ENCODE measurements around the gene GNAL. TPM values are rescaled to one million over a fixed set of nuclear protein-coding genes. Genes with fewer than 3 reads are reported as not detected.

Gene GNAL
- total RNA-seq, 1 experiment from 2014 or later = 24.0 TPM

GRCh38 chr18:11885278-11885947 lies 196.3 kb downstream of the GNAL start:
- no peak overlapping the region for H3T11ph ChIP-seq (ENCODE audit: low read length)
- H2BK12ac ChIP-seq (ENCODE audit: insufficient read length, low read depth, low read length) = no peak overlapping the region
- no peak overlapping the region for H3K4ac ChIP-seq (ENCODE audit: low read depth, low read length)
- TF ChIP-seq CTCF (conservative IDR thresholded peaks at IDR 0.05) = no peak
- no peak overlapping the region for H2BK15ac ChIP-seq (ENCODE audit: low read depth, low read length)
- H2AFZ ChIP-seq (ENCODE audit: low read length) = no peak overlapping the region
- H4K91ac ChIP-seq (ENCODE audit: insufficient read length, low read depth, low read length) = no peak overlapping the region
- no peaks in the 10 kb centered on the region for H3K23me2 ChIP-seq (ENCODE audit: insufficient read length, low read depth, low read length, poor library complexity, severe bottlenecking)
- no peak overlapping the region for H3K9ac ChIP-seq (ENCODE audit: extremely low read depth, insufficient read length, low read length)
- H4K8ac ChIP-seq (replicated peaks; ENCODE audit: insufficient read length, low read depth, low read length) = no peak overlapping the region
- H3K23ac ChIP-seq (ENCODE audit: insufficient read length, low read depth, low read length) = no peak overlapping the region
- no peak overlapping the region for H2BK120ac ChIP-seq (ENCODE audit: low read depth, low read length, poor library complexity, severe bottlenecking)
- no peaks in the 10 kb centered on the region for H3K79me1 ChIP-seq (ENCODE audit: insufficient read depth, low read depth, low read length, poor library complexity, severe bottlenecking)
- Mint-ChIP-seq H3K4me3 (no peak overlapping the region), H3K36me3 (ENCODE audit: insufficient read depth in 1 of 3, low read depth in 3 of 3) (peaks cover 3 to 37% (median 11%) of the 10 kb centered on the region in 3 experiments; a peak in 5 of 7 replicates), H3K4me1 (peaks cover 4 to 15% of the 10 kb centered on the region in 2 experiments), H3K27me3 (ENCODE audit: low read depth) (no peaks in the 10 kb centered on the region), H3K27ac (peak overlapping the region in 1 of 3 experiments; percentile 79; a peak in 3 of 7 replicates), H3K9me3 (no peaks in the 10 kb centered on the region)
- DNase-seq = no peak
- no peak overlapping the region for H3K27ac ChIP-seq (ENCODE audit: insufficient read length, low read depth, low read length)
- H2BK20ac ChIP-seq (ENCODE audit: low read depth, low read length, poor library complexity, severe bottlenecking) = no peak overlapping the region
- H3K79me2 ChIP-seq (ENCODE audit: insufficient read depth, low read length) = no peaks in the 10 kb centered on the region
- H3K4me2 ChIP-seq (ENCODE audit: insufficient read depth, insufficient read length, low read length) = no peak overlapping the region
- H3K9me3 ChIP-seq (ENCODE audit: control insufficient read depth, low read depth, low read length) = no peaks in the 10 kb centered on the region
- H4K20me1 ChIP-seq (ENCODE audit: control insufficient read depth, insufficient read depth, insufficient read length) = no peaks in the 10 kb centered on the region
- no peaks in the 10 kb centered on the region for H3K27me3 ChIP-seq (ENCODE audit: insufficient read depth, low read length)
- H3K18ac ChIP-seq (ENCODE audit: insufficient read length, low read depth, low read length) = no peak overlapping the region
- no peak overlapping the region for H3K14ac ChIP-seq (ENCODE audit: insufficient read depth, low read length)
- H4K5ac ChIP-seq (ENCODE audit: insufficient read length, low read depth, low read length) = no peak overlapping the region
- no peaks in the 10 kb centered on the region; the same call in 1 of the 2 replicates for H3K4me1 ChIP-seq (ENCODE audit: insufficient read depth, low read length)
- H3K56ac ChIP-seq (ENCODE audit: insufficient read length, low read depth, low read length) = no peak overlapping the region
- WGBS (ENCODE audit: extremely low coverage, insufficient read length, low lambda C conversion rate) = no CpG with 5 or more reads among the region's 22 CpGs
- H2AK5ac ChIP-seq (ENCODE audit: insufficient read length, low read length) = no peak overlapping the region
- H2BK5ac ChIP-seq (ENCODE audit: insufficient read length, low read length) = no peak overlapping the region
